Inflammatory macrophage treated with lipopolysaccharide for 1 hour (primary cell): Measurements from ENCODE around the gene GYPB.
"Not testable (repeated sequence)": the region's sequence is repeated elsewhere in the genome, so short reads cannot be mapped to it uniquely, and the experiment has no call there.

Experiments
- DNase-seq, 2 donors: peaks; one replicate each; pipeline ENCODE4 v3.0.0-alpha.2; 2020 to 2022

Gene GYPB

GRCh38 chr4:144008602-144009001 lies 10.6 kb downstream of the GYPB start:
- not testable (repeated sequence) for DNase-seq

GRCh38 chr4:144007960-144008359 lies 11.2 kb downstream of the GYPB start:
- DNase-seq = not testable (repeated sequence)

GRCh38 chr4:144006200-144006803 lies 12.9 kb downstream of the GYPB start:
- not testable (repeated sequence) for DNase-seq

GRCh38 chr4:144005558-144005953 lies 13.6 kb downstream of the GYPB start:
- not testable (repeated sequence) for DNase-seq

- DNase-seq = not testable (repeated sequence)
Measured at GRCh38 chr4:144004868-144005557, 14.2 kb downstream of the GYPB start.

GRCh38 chr4:144003890-144004265 lies 15.3 kb downstream of the GYPB start:
- not testable (repeated sequence) for DNase-seq

- not testable (repeated sequence) for DNase-seq
Measured at GRCh38 chr4:144003205-144003889, 15.8 kb downstream of the GYPB start.

GRCh38 chr4:144000331-144000995 lies 18.7 kb downstream of the GYPB start:
- not testable (repeated sequence) for DNase-seq

GRCh38 chr4:143996193-143996592 lies 23.0 kb downstream of the GYPB start:
- not testable (repeated sequence) for DNase-seq

GRCh38 chr4:143991761-143992160 lies 27.4 kb downstream of the GYPB start:
- peak in 1 of 2 donors; percentile 2 for DNase-seq

- not testable (repeated sequence) for DNase-seq
Measured at GRCh38 chr4:143990717-143991116, 28.5 kb downstream of the GYPB start.

GRCh38 chr4:143986180-143986579 lies 33.0 kb downstream of the GYPB start:
- DNase-seq = no peak

GRCh38 chr4:143980776-143981175 lies 38.4 kb downstream of the GYPB start:
- DNase-seq = not testable (repeated sequence)

- DNase-seq = not testable (repeated sequence)
Measured at GRCh38 chr4:143975527-143975926, 43.7 kb downstream of the GYPB start.

GRCh38 chr4:143974021-143974420 lies 45.2 kb downstream of the GYPB start:
- DNase-seq = not testable (repeated sequence)

GRCh38 chr4:143961075-143961474 lies 58.1 kb downstream of the GYPB start:
- no peak for DNase-seq

- DNase-seq = not testable (repeated sequence)
Measured at GRCh38 chr4:143955306-143955705, 63.9 kb downstream of the GYPB start.

GRCh38 chr4:143951458-143951972 lies 67.7 kb downstream of the GYPB start:
- not testable (repeated sequence) for DNase-seq

GRCh38 chr4:143950967-143951366 lies 68.2 kb downstream of the GYPB start:
- not testable (repeated sequence) for DNase-seq

- not testable (repeated sequence) for DNase-seq
Measured at GRCh38 chr4:143950185-143950584, 69.0 kb downstream of the GYPB start.

- DNase-seq = not testable (repeated sequence)
Measured at GRCh38 chr4:143947493-143947892, 71.7 kb downstream of the GYPB start.
